Mesenchymal stem cell (in vitro differentiated cells and primary cell): Measurements from ENCODE around the gene OTULIN.

Source experiments
- DNase-seq: peaks from one replicate; pipeline ENCODE4 v3.0.0-alpha.2; 2013
- H2AFZ ChIP-seq: one replicate; pipeline ENCODE4 v1.6.1; 2013; ENCODE audit warnings: low read depth, mild to moderate bottlenecking, control low read depth, inconsistent platforms, low read length, moderate library complexity
- H2AK5ac ChIP-seq: 2 replicates; pipeline ENCODE4 v1.6.1; 2013; ENCODE audit warnings: low read length, moderate library complexity, mild to moderate bottlenecking, inconsistent platforms; ENCODE audit not compliant: severe bottlenecking
- H2BK120ac ChIP-seq: one replicate; pipeline ENCODE4 v1.6.1; 2013; ENCODE audit warnings: low read depth, mild to moderate bottlenecking, inconsistent platforms, low read length, moderate library complexity
- H2BK12ac ChIP-seq, 2 experiments: one replicate each; pipeline ENCODE4 v1.6.1; 2013; ENCODE audit warnings: inconsistent platforms in 2 of 2, low read length in 2 of 2, mild to moderate bottlenecking in 2 of 2, moderate library complexity in 2 of 2, control low read depth in 1 of 2
- H2BK15ac ChIP-seq: one replicate; pipeline ENCODE4 v1.6.1; 2013; ENCODE audit warnings: mild to moderate bottlenecking, low read depth, inconsistent platforms; ENCODE audit not compliant: poor library complexity, severe bottlenecking
- H2BK5ac ChIP-seq: 2 replicates; pipeline ENCODE4 v1.6.1; 2013; ENCODE audit warnings: low read depth, mild to moderate bottlenecking, low read length, control low read depth, inconsistent platforms; ENCODE audit not compliant: poor library complexity, severe bottlenecking
- H3K14ac ChIP-seq, 2 experiments: one replicate each; pipeline ENCODE4 v1.6.1; 2013; ENCODE audit warnings: inconsistent platforms in 2 of 2, low read length in 2 of 2, control low read depth in 1 of 2, mild to moderate bottlenecking in 1 of 2, moderate library complexity in 1 of 2
- H3K18ac ChIP-seq, 2 experiments: one replicate each; pipeline ENCODE4 v1.6.1; 2013; ENCODE audit warnings: inconsistent platforms in 2 of 2, low read length in 2 of 2, control low read depth in 1 of 2, low read depth in 1 of 2, mild to moderate bottlenecking in 1 of 2
- H3K23ac ChIP-seq, 2 experiments: one replicate each; pipeline ENCODE4 v1.6.1; 2013; ENCODE audit warnings: inconsistent platforms in 2 of 2, low read length in 2 of 2, mild to moderate bottlenecking in 2 of 2, moderate library complexity in 2 of 2, control low read depth in 1 of 2
- H3K27ac ChIP-seq: 2 replicates; pipeline ENCODE4 v1.5.1; 2013; ENCODE audit warnings: mild to moderate bottlenecking, moderate library complexity, low read length, control low read depth, inconsistent platforms; ENCODE audit not compliant: poor library complexity, severe bottlenecking
- H3K27me3 ChIP-seq, 2 experiments: 2 replicates each; pipeline versions ENCODE4 v1.6.1 to v1.7.0; 2013; ENCODE audit warnings: low read length in 2 of 2, mild to moderate bottlenecking in 2 of 2, moderate library complexity in 2 of 2, control low read depth in 1 of 2, inconsistent platforms in 1 of 2; ENCODE audit not compliant: control insufficient read depth in 1 of 2, insufficient read depth in 1 of 2
- H3K36me3 ChIP-seq, 2 experiments: 2 replicates each; pipeline versions ENCODE4 v1.6.1 to v1.7.0; 2013; ENCODE audit warnings: low read length in 2 of 2, control low read depth in 1 of 2, inconsistent platforms in 1 of 2, low read depth in 1 of 2, mild to moderate bottlenecking in 1 of 2; ENCODE audit not compliant: insufficient read depth in 2 of 2, control insufficient read depth in 1 of 2
- H3K4ac ChIP-seq, 2 experiments: one replicate each; pipeline ENCODE4 v1.6.1; 2013; ENCODE audit warnings: inconsistent platforms in 2 of 2, low read length in 2 of 2, mild to moderate bottlenecking in 2 of 2, moderate library complexity in 2 of 2, control low read depth in 1 of 2, low read depth in 1 of 2
- H3K4me1 ChIP-seq: 2 replicates; pipeline ENCODE4 v1.6.1; 2013; ENCODE audit warnings: low read depth, low read length, control low read depth; ENCODE audit not compliant: control insufficient read depth, insufficient read depth
- H3K4me2 ChIP-seq: 2 replicates; pipeline ENCODE4 v1.6.1; 2013; ENCODE audit warnings: low read length, mild to moderate bottlenecking, inconsistent platforms; ENCODE audit not compliant: poor library complexity, severe bottlenecking
- H3K4me3 ChIP-seq, 2 experiments: 2 replicates each; pipeline versions ENCODE4 v1.5.1 to v1.7.0; 2013; ENCODE audit warnings: low read length in 2 of 2, mild to moderate bottlenecking in 2 of 2, control low read depth in 1 of 2, low read depth in 1 of 2; ENCODE audit not compliant: insufficient read depth in 1 of 2
- H3K79me1 ChIP-seq: replicated peaks from 2 replicates; pipeline ENCODE4 v1.6.1; 2013; ENCODE audit warnings: mild to moderate bottlenecking, control low read depth, low read length, inconsistent platforms; ENCODE audit not compliant: poor library complexity, severe bottlenecking
- H3K9ac ChIP-seq: 2 replicates; pipeline ENCODE4 v1.7.0; 2013; ENCODE audit warnings: mild to moderate bottlenecking, low read length, moderate library complexity
- H3K9me3 ChIP-seq: 2 replicates; pipeline ENCODE4 v1.7.0; 2013; ENCODE audit warnings: mild to moderate bottlenecking, low read length; ENCODE audit not compliant: control insufficient read depth
- H4K8ac ChIP-seq: one replicate; pipeline ENCODE4 v1.6.1; 2013; ENCODE audit warnings: inconsistent platforms, mild to moderate bottlenecking, low read length, moderate library complexity
- H4K91ac ChIP-seq: one replicate; pipeline ENCODE4 v1.6.1; 2013; ENCODE audit warnings: mild to moderate bottlenecking, low read length, inconsistent platforms
- WGBS: methylation state at CpG from one replicate; pipeline ENCODE4 v1.1.7; 2013; ENCODE audit warnings: mixed read lengths; 5-methylcytosine and 5-hydroxymethylcytosine counted together

OTULIN gene

DNA sequence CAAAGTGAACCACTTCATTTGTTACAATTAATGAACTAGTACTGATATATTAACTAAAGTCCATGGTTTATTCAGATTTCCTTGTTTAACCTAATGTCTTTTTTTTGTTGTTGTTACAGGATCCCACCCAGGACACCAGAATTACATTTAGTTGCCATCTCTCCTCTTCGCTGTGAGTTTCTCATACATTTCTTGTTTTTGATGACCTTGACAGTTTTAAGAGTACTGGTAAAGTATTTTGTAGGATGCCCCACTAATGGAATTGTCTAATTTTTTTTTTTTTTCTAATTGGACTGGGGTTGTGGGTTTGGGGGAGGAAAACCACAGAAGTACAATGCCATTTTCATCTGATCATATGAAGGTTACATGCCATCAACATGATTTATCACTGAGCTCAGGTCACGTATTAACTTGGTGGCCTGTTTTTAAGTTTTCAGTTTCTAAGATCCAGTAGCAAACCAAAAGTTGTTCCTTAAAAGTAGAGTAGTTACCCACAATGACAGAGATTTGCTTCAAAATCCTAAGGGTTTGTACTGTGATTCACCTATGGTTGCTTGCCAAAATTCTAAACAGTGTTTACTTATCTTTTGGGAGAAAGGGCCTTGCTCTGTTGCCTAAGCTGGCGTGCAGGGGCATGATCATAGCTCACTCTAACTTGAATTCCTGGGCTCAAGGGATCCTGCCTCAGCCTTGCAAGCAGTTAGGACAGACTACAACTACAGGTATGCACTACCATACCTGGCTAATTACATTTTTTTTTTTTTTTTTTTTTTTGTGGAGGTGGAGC lies 4.5 kb upstream of the OTULIN start:
- Histone ChIP-seq H3K4ac (no peak overlapping the region), H4K91ac (no peak overlapping the region), H2AFZ (no peak overlapping the region), H3K9me3 (no peaks in the 10 kb centered on the region), H3K14ac (no peak overlapping the region), H3K18ac (no peak overlapping the region), H3K79me1 (peaks cover 13% of the 10 kb centered on the region), H2BK12ac (no peak overlapping the region), H2BK15ac (no peak overlapping the region), H3K4me1 (no peaks in the 10 kb centered on the region), H3K4me2 (no peak overlapping the region), H3K27ac (no peak overlapping the region), H2BK5ac (no peak overlapping the region), H4K8ac (no peak overlapping the region), H2AK5ac (no peak overlapping the region), H3K23ac (no peak overlapping the region), H2BK120ac (no peak overlapping the region), H3K36me3 (peaks cover 0 to 9% of the 10 kb centered on the region in 2 experiments), H3K27me3 (no peaks in the 10 kb centered on the region), H3K4me3 (no peak overlapping the region), H3K9ac (peak overlapping the region; percentile 47)
- no peak for DNase-seq
- 100% methylated on average over 1 of the region's 3 CpGs for WGBS

DNA sequence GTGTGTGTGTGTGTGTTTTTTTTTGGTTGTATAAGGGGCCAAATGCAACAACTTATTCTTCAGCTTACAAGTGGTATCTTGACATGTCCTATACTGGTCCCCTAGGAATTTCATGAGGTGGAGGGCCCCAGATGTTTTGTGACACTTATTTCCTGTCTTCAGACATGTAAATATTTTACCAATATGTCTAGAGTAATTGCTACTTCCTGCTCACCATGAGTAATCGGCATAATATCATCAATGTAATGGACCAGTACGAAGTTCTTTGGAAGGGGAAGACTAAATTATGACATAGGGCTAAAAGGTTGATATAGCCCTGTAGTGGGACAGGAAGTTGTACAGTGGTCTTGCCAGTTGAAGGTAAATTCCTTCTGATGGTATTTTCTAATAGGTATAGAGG lies 3.7 kb upstream of the OTULIN start:
- Histone ChIP-seq H3K4ac (no peak overlapping the region), H3K14ac (no peak overlapping the region), H3K4me2 (no peak overlapping the region), H2BK15ac (no peak overlapping the region), H2BK120ac (no peak overlapping the region), H3K4me1 (peaks cover under 1% of the 10 kb centered on the region), H2AFZ (no peak overlapping the region), H3K79me1 (peaks cover 13% of the 10 kb centered on the region), H3K4me3 (no peak overlapping the region), H3K9me3 (no peaks in the 10 kb centered on the region), H3K9ac (peak overlapping the region; percentile 47), H3K27ac (no peak overlapping the region), H2BK12ac (no peak overlapping the region), H3K18ac (no peak overlapping the region), H3K36me3 (peaks cover 0 to 9% of the 10 kb centered on the region in 2 experiments), H3K23ac (no peak overlapping the region), H4K91ac (no peak overlapping the region), H2AK5ac (no peak overlapping the region), H3K27me3 (no peaks in the 10 kb centered on the region), H2BK5ac (no peak overlapping the region), H4K8ac (no peak overlapping the region)
- 39% methylated on average over 2 of the region's 2 CpGs for WGBS
- no peak for DNase-seq

DNA sequence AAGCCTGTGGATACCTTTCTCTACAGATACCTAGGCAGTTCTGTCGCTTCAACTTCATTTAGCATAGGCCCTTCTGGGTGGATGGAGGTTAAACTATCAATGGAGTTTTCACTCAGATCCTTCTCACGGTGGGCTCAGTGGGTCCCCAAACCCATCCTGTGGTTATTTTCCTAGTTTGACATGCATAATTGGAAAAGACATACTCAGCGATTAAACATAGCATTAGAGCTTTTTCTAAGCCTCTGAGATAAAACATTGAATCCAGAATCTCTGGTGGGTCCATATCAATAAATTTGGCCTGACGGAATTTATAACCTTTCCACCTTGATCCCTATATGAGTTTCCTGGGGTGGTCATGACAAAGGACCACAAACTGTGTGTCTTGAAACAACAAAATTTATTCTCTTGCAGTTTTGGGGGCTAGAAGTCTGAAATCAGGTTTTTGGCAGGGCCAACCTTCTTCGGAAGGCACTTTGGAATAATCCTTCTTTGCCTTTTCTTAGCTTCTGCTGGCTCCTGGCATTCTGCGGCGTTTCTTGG lies 1.7 kb upstream of the OTULIN start:
- DNase-seq, result no peak
- no peak overlapping the region for H3K18ac ChIP-seq
- no peaks in the 10 kb centered on the region for H3K9me3 ChIP-seq
- WGBS, result over 99% methylated on average over 7 of the region's 7 CpGs
- peaks cover 0 to 9% of the 10 kb centered on the region in 2 experiments for H3K36me3 ChIP-seq
- peaks cover 13% of the 10 kb centered on the region for H3K79me1 ChIP-seq
- peaks cover 5% of the 10 kb centered on the region for H3K4me1 ChIP-seq
- no peak overlapping the region for H2AFZ ChIP-seq
- peak overlapping the region; percentile 75 for H2AK5ac ChIP-seq
- no peak overlapping the region for H2BK5ac ChIP-seq
- H4K8ac ChIP-seq, result no peak overlapping the region
- H3K27ac ChIP-seq, result no peak overlapping the region
- no peak overlapping the region for H2BK12ac ChIP-seq
- H3K23ac ChIP-seq, result no peak overlapping the region
- peak overlapping the region in 1 of 2 experiments; percentile 85 for H3K4me3 ChIP-seq
- H4K91ac ChIP-seq, result no peak overlapping the region
- no peak overlapping the region for H2BK120ac ChIP-seq
- H3K14ac ChIP-seq, result no peak overlapping the region
- no peak overlapping the region for H3K4ac ChIP-seq
- H3K27me3 ChIP-seq, result no peaks in the 10 kb centered on the region
- peak overlapping the region; percentile 94 for H3K9ac ChIP-seq
- H3K4me2 ChIP-seq, result no peak overlapping the region
- H2BK15ac ChIP-seq, result no peak overlapping the region

DNA sequence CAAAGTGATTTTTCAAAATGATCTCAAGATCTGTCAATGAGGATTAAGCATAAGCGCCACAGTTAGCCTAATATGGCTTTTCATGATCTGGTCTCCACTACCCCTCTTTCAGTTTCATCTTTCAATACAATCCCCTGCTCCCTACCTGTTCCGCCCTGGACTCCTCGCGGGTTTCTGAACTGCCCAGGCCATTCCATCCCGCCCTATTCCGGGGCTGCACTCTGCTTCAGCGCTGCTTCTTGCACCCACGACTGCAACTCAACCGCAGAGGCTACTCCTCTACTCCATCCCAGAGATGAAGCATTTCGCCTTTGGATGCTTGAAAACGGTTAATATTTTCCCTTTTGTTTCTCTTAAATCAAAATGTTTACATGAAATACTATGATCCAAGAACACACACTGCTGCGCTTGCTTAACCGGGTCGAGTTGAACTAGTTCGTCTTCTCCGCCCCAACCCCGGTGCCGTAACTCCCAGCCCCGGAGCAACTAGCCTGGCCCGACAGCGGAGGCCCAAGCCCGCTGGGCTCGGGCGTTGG lies 716 bp upstream of the OTULIN start:
- no peaks in the 10 kb centered on the region for H3K9me3 ChIP-seq
- H3K36me3 ChIP-seq, result peaks cover 0 to 13% of the 10 kb centered on the region in 2 experiments
- H4K91ac ChIP-seq, result peak overlapping the region; percentile 67
- DNase-seq, result no peak
- H3K27ac ChIP-seq, result peak overlapping the region; percentile 69
- H2BK15ac ChIP-seq, result peak overlapping the region; percentile 44
- H3K9ac ChIP-seq, result peak overlapping the region; percentile 94
- peak overlapping the region; percentile 20 for H2BK5ac ChIP-seq
- 8% methylated on average over 24 of the region's 24 CpGs for WGBS
- peaks cover 5% of the 10 kb centered on the region for H3K4me1 ChIP-seq
- H2BK12ac ChIP-seq, result no peak overlapping the region
- peak overlapping the region; percentile 85 to 88 for H3K4me3 ChIP-seq
- H2AFZ ChIP-seq, result peak overlapping the region; percentile 16
- no peak overlapping the region for H2AK5ac ChIP-seq
- H3K14ac ChIP-seq, result peak overlapping the region in 1 of 2 experiments; percentile 10
- H3K18ac ChIP-seq, result peak overlapping the region; percentile 67 to 95
- H3K23ac ChIP-seq, result peak overlapping the region in 1 of 2 experiments; percentile 29
- H4K8ac ChIP-seq, result peak overlapping the region; percentile 59
- no peak overlapping the region for H2BK120ac ChIP-seq
- no peaks in the 10 kb centered on the region for H3K27me3 ChIP-seq
- H3K4me2 ChIP-seq, result peak overlapping the region; percentile 58
- peaks cover 13% of the 10 kb centered on the region for H3K79me1 ChIP-seq
- peak overlapping the region; percentile 2 to 60 for H3K4ac ChIP-seq
